C4-2B (cell line): Measurements from ENCODE around the gene SLC22A1.

Experiments used
- CTCF ChIP-seq: fragments of 450-650 bp; conservative IDR thresholded peaks from 2 replicates; pipeline ENCODE4 v1.5.1; 2017; ENCODE audit warnings: mild to moderate bottlenecking
- ZFX ChIP-seq: fragments of 450-650 bp; IDR thresholded peaks from 2 replicates; pipeline ENCODE4 v1.6.1; 2017

GRCh38 chr6:160128879-160129516 lies 7.4 kb downstream of the SLC22A1 start:
- TF ChIP-seq CTCF: no peak
- TF ChIP-seq ZFX: no peak
